ENCODE measurements around the gene CCDC63. TPM values are rescaled to one million over a fixed set of nuclear protein-coding genes. Genes with fewer than 3 reads are reported as not detected.

CCDC63 gene
- polyA plus RNA-seq, 3 donors = 0.22 TPM; not detected in 2

DNA sequence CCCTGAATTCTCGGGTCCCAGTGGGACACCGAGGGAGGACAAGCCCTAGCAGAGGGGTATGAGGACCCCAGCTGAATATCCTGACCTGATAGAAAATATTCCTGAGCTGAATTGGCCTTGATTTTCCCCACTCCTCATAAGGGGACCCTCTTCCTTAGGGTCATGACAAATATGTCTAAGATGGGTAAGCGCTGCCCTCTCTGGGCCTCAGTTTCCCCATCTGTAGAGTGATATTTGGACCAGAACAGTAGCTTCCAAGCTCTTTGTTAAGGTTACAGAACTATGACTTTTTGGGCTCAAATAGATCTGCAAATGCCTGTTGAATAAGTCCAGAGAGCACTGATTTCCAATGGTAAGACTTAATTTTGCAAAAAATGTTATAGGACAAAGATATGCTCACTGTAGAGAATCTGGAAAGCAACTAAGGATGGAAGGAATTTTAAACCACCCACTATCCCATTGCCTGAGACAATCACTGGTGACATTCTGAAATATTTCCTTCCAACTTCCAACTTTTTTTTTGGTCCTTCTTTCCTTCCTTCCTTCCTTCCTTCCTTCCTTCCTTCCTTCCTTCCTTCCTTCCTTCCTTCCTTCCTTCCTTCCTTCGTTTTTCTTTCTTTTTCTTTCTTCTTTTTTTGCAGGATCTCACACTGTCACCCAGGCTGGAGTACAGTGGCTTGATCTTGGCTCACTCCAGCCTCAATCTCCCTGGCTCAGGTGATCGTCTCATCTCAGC is 41.6 kb downstream of the CCDC63 start:
- Histone ChIP-seq H4K20me1 (ENCODE audit: insufficient read depth, low read length) (no peaks in the 10 kb centered on the region), H2AFZ (ENCODE audit: insufficient read depth, low read depth, low read length, poor library complexity, severe bottlenecking) (peak overlapping the region; percentile 80), H3K4me1 (ENCODE audit: control insufficient read depth in 1 of 2, insufficient read depth in 2 of 2, low read length in 2 of 2) (no peaks in the 10 kb centered on the region), H3K36me3 (replicated peaks in 1 of 2; ENCODE audit: control insufficient read depth in 1 of 2, insufficient read depth in 2 of 2, low read length in 2 of 2) (no peaks in the 10 kb centered on the region), H3K9ac (ENCODE audit: insufficient read depth, low read length, poor library complexity, severe bottlenecking) (peak overlapping the region; percentile 54), H3K27me3 (ENCODE audit: control insufficient read depth in 2 of 2, insufficient read depth in 2 of 2, low read length in 2 of 2) (no peaks in the 10 kb centered on the region), H3K27ac (ENCODE audit: low read depth in 1 of 2, low read length in 2 of 2) (peak overlapping the region in 1 of 2 donors; percentile 71), H3K9me3 (replicated peaks in 1 of 2; ENCODE audit: control insufficient read depth in 1 of 2, insufficient read depth in 1 of 2, low read length in 2 of 2) (no peaks in the 10 kb centered on the region), H3K4me3 (replicated peaks in 1 of 3; ENCODE audit: low read depth in 2 of 3, low read length in 3 of 3) (peak overlapping the region in 2 of 3 experiments; percentile 63 to 75), H3K4me2 (replicated peaks; ENCODE audit: extremely low read depth, low read length, poor library complexity, severe bottlenecking) (peak overlapping the region; percentile 64), H3K79me2 (ENCODE audit: insufficient read depth, low read length) (no peaks in the 10 kb centered on the region)
- intact Hi-C loops (cut with micrococcal nuclease) = loop anchor here in 1 of 2 donors (2.0 kb wide), 1 partner anchor 440 kb away; no protein-coding TSS in a partner anchor
- Mint-ChIP-seq H3K4me3 (no peak overlapping the region), H3K36me3 (no peaks in the 10 kb centered on the region), H3K27ac (peak overlapping the region in 3 of 7 donors; percentile 26 to 83 (median 51)), H3K27me3 (ENCODE audit: low read depth in 3 of 3) (peaks cover 2 to 6% (median 3%) of the 10 kb centered on the region in 3 donors), H3K9me3 (no peaks in the 10 kb centered on the region), H3K4me1 (peaks cover 2% of the 10 kb centered on the region)
- no peak for DNase-seq
- 28% methylated on average over 3 of the region's 5 CpGs for WGBS (ENCODE audit: insufficient coverage)
- TF ChIP-seq, protein P1, sequence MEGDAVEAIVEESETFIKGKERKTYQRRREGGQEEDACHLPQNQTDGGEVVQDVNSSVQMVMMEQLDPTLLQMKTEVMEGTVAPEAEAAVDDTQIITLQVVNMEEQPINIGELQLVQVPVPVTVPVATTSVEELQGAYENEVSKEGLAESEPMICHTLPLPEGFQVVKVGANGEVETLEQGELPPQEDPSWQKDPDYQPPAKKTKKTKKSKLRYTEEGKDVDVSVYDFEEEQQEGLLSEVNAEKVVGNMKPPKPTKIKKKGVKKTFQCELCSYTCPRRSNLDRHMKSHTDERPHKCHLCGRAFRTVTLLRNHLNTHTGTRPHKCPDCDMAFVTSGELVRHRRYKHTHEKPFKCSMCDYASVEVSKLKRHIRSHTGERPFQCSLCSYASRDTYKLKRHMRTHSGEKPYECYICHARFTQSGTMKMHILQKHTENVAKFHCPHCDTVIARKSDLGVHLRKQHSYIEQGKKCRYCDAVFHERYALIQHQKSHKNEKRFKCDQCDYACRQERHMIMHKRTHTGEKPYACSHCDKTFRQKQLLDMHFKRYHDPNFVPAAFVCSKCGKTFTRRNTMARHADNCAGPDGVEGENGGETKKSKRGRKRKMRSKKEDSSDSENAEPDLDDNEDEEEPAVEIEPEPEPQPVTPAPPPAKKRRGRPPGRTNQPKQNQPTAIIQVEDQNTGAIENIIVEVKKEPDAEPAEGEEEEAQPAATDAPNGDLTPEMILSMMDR (IDR thresholded peaks at IDR 0.05) = peak; percentile 69

DNA sequence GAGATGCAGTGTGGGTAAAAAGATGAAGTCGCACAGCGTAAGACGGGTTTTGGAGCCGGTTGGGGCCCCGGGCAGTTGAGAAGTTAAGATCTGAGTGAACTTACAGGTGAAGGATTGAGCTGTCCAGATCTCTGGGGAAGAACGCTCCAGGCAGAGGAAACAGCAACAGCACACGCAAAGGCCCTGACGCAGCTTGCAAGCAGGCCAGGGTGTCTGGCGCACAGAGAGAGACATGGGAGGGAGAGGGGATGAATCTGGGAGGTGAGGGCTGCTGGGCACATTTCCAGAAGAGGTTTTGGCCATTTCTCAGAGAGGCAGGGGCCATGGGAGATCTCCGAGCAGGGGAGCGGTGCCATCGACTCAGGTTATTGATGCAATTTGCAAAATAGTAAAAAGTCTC is 42.6 kb downstream of the CCDC63 start:
- Histone ChIP-seq H3K79me2 (ENCODE audit: insufficient read depth, low read length) (no peaks in the 10 kb centered on the region), H3K27ac (ENCODE audit: low read depth in 1 of 2, low read length in 2 of 2) (no peak overlapping the region), H3K36me3 (replicated peaks in 1 of 2; ENCODE audit: control insufficient read depth in 1 of 2, insufficient read depth in 2 of 2, low read length in 2 of 2) (no peaks in the 10 kb centered on the region), H2AFZ (ENCODE audit: insufficient read depth, low read depth, low read length, poor library complexity, severe bottlenecking) (no peak overlapping the region), H3K4me2 (replicated peaks; ENCODE audit: extremely low read depth, low read length, poor library complexity, severe bottlenecking) (no peak overlapping the region), H3K9ac (ENCODE audit: insufficient read depth, low read length, poor library complexity, severe bottlenecking) (no peak overlapping the region), H3K9me3 (replicated peaks in 1 of 2; ENCODE audit: control insufficient read depth in 1 of 2, insufficient read depth in 1 of 2, low read length in 2 of 2) (peaks cover 0 to 4% of the 10 kb centered on the region in 2 donors), H3K4me3 (replicated peaks in 1 of 3; ENCODE audit: low read depth in 2 of 3, low read length in 3 of 3) (no peak overlapping the region), H3K27me3 (ENCODE audit: control insufficient read depth in 2 of 2, insufficient read depth in 2 of 2, low read length in 2 of 2) (no peaks in the 10 kb centered on the region), H3K4me1 (ENCODE audit: control insufficient read depth in 1 of 2, insufficient read depth in 2 of 2, low read length in 2 of 2) (peaks cover 1% of the 10 kb centered on the region in 2 donors), H4K20me1 (ENCODE audit: insufficient read depth, low read length) (no peaks in the 10 kb centered on the region)
- no peak for DNase-seq
- WGBS (ENCODE audit: insufficient coverage) = 91% methylated on average over 12 of the region's 12 CpGs
- TF ChIP-seq, protein P1 (IDR thresholded peaks at IDR 0.05) = no peak
- Mint-ChIP-seq H3K36me3 (no peaks in the 10 kb centered on the region), H3K27me3 (ENCODE audit: low read depth in 3 of 3) (peaks cover 3 to 6% (median 3%) of the 10 kb centered on the region in 3 donors), H3K4me1 (peaks cover 4% of the 10 kb centered on the region), H3K9me3 (peaks cover 0 to 3% (median 0%) of the 10 kb centered on the region in 7 donors), H3K4me3 (no peak overlapping the region), H3K27ac (no peak overlapping the region)
- intact Hi-C loops (cut with micrococcal nuclease) = loop anchor here in 1 of 2 donors (2.0 kb wide), 1 partner anchor 441 kb away; no protein-coding TSS in a partner anchor

All from CD14-positive monocyte (primary cell).